Neural progenitor cell (in vitro differentiated cells): ENCODE measurements around the gene PHPT1. TPM values are rescaled to one million over a fixed set of nuclear protein-coding genes. Genes with fewer than 3 reads are reported as not detected.
A peak's percentile ranks its signal among the peaks of the same experiment; 100 is the strongest.

Experiments
- DNase-seq: peaks from one replicate; pipeline ENCODE4 v3.0.0-alpha.2; 2016; ENCODE audit warnings: low spot score
- H2AFZ ChIP-seq: fragments of 200-600 bp; sonication (generic); replicated peaks from 2 replicates; pipeline ENCODE4 v1.6.1; 2016; ENCODE audit warnings: antibody characterized with exemption
- H3F3A ChIP-seq: fragments of 200-600 bp; sonication (generic); 2 replicates; pipeline ENCODE4 v1.6.1; 2016; ENCODE audit warnings: antibody characterized with exemption, low read depth
- H3K27ac ChIP-seq: fragments of 200-600 bp; sonication (generic); 2 replicates; pipeline ENCODE4 v1.5.1; 2016; ENCODE audit warnings: mild to moderate bottlenecking
- H3K27me3 ChIP-seq: fragments of 200-600 bp; sonication (generic); 2 replicates; pipeline ENCODE4 v1.6.1; 2016; ENCODE audit warnings: mild to moderate bottlenecking, moderate library complexity
- H3K36me3 ChIP-seq: fragments of 200-600 bp; sonication (generic); 2 replicates; pipeline ENCODE4 v1.5.1; 2016
- H3K4me1 ChIP-seq: fragments of 200-600 bp; sonication (generic); 2 replicates; pipeline ENCODE4 v1.6.1; 2016; ENCODE audit warnings: mixed run types
- H3K4me2 ChIP-seq: fragments of 200-600 bp; sonication (generic); 2 replicates; pipeline ENCODE4 v1.6.1; 2016
- H3K4me3 ChIP-seq: fragments of 200-600 bp; sonication (generic); 2 replicates; pipeline ENCODE4 v1.5.1; 2016
- H3K79me2 ChIP-seq: fragments of 200-600 bp; sonication (generic); 2 replicates; pipeline ENCODE4 v1.6.1; 2016; ENCODE audit warnings: low read depth
- H3K9ac ChIP-seq: fragments of 200-600 bp; sonication (generic); 2 replicates; pipeline ENCODE4 v1.6.1; 2016
- H3K9me3 ChIP-seq: fragments of 200-600 bp; sonication (generic); 2 replicates; pipeline ENCODE4 v1.5.1; 2016; ENCODE audit warnings: low read depth
- H4K20me1 ChIP-seq: fragments of 200-600 bp; sonication (generic); 2 replicates; pipeline ENCODE4 v1.6.1; 2016; ENCODE audit warnings: low read depth
- H3K27ac Mint-ChIP-seq: 3 replicates; pipeline ENCODE4 v1.8.0; 2021; ENCODE audit warnings: mixed read lengths
- H3K27me3 Mint-ChIP-seq: 2 replicates; pipeline ENCODE4 v1.8.0; 2022; ENCODE audit warnings: low read depth, mild to moderate bottlenecking, inconsistent platforms, moderate library complexity, mixed read lengths; ENCODE audit not compliant: insufficient read depth
- H3K36me3 Mint-ChIP-seq: 3 replicates; pipeline ENCODE4 v1.8.0; 2021; ENCODE audit warnings: mixed read lengths
- H3K4me1 Mint-ChIP-seq: 3 replicates; pipeline ENCODE4 v1.8.0; 2021; ENCODE audit warnings: mixed read lengths
- H3K4me3 Mint-ChIP-seq: 3 replicates; pipeline ENCODE4 v1.8.0; 2021; ENCODE audit warnings: mild to moderate bottlenecking, moderate library complexity, mixed read lengths
- H3K9me3 Mint-ChIP-seq: 3 replicates; pipeline ENCODE4 v1.8.0; 2020; ENCODE audit warnings: mixed read lengths
- EZH2 ChIP-seq: fragments of 200-600 bp; sonication (generic); IDR thresholded peaks from 2 replicates; pipeline ENCODE4 v1.6.1; 2017; ENCODE audit warnings: antibody characterized with exemption, mild to moderate bottlenecking, moderate library complexity
- EZH2phosphoT487 ChIP-seq: fragments of 200-600 bp; sonication (generic); IDR thresholded peaks from 2 replicates; pipeline ENCODE4 v1.6.1; 2017; ENCODE audit warnings: antibody characterized with exemption
- total RNA-seq: library from RNA; depleted of rRNA; stranded (reverse); fragments of >200 nt; gene quantifications from 2 replicates; pipeline ENCODE4 v1.2.3, GENCODE V29; 2015; ENCODE audit warnings: low replicate concordance
- TF ChIP-seq, protein P1 (sequence below): fragments of 200-600 bp; sonication (generic); IDR thresholded peaks from 2 replicates; pipeline ENCODE4 v1.5.1; 2017; ENCODE audit warnings: antibody characterized with exemption, mild to moderate bottlenecking

The PHPT1 gene
- total RNA-seq, 1 donor from 2014 or later, result 58.8 TPM

DNA sequence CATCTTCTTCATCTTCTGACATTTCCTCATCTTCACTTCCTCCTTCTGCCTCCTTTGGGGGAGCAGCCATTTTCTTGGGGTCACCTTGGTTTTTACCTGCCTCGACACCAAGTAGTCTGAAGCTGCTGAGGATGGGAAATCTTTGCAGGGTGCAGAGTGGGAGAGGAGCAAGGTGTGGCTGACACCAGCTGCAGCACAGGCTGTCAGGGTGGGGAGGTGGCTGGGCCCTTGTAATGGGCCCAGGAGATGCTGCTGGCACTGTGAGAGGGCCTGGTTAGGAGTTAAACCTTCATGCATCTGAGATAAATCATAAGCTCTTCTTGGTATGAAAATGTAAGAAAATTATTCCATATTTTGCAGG is 33.8 kb upstream of the PHPT1 start:
- peaks cover 74% of the 10 kb centered on the region for H4K20me1 ChIP-seq
- peaks cover 4% of the 10 kb centered on the region for H3K4me1 Mint-ChIP-seq
- H3K27ac ChIP-seq, result no peak overlapping the region
- peaks cover 78% of the 10 kb centered on the region for H3K79me2 ChIP-seq
- no peaks in the 10 kb centered on the region for H3K9me3 Mint-ChIP-seq
- peaks cover 8% of the 10 kb centered on the region for H3K27me3 ChIP-seq
- no peak overlapping the region for H2AFZ ChIP-seq
- peaks cover 3% of the 10 kb centered on the region for H3K36me3 ChIP-seq
- H3K9ac ChIP-seq, result no peak overlapping the region
- H3K4me2 ChIP-seq, result no peak overlapping the region
- DNase-seq, result no peak
- H3K9me3 ChIP-seq, result no peaks in the 10 kb centered on the region
- H3F3A ChIP-seq, result peaks cover 2% of the 10 kb centered on the region
- H3K4me3 Mint-ChIP-seq, result no peak overlapping the region
- peaks cover 4% of the 10 kb centered on the region for H3K27me3 Mint-ChIP-seq
- no peak overlapping the region for H3K4me3 ChIP-seq
- H3K27ac Mint-ChIP-seq, result no peak overlapping the region
- TF ChIP-seq, protein P1, sequence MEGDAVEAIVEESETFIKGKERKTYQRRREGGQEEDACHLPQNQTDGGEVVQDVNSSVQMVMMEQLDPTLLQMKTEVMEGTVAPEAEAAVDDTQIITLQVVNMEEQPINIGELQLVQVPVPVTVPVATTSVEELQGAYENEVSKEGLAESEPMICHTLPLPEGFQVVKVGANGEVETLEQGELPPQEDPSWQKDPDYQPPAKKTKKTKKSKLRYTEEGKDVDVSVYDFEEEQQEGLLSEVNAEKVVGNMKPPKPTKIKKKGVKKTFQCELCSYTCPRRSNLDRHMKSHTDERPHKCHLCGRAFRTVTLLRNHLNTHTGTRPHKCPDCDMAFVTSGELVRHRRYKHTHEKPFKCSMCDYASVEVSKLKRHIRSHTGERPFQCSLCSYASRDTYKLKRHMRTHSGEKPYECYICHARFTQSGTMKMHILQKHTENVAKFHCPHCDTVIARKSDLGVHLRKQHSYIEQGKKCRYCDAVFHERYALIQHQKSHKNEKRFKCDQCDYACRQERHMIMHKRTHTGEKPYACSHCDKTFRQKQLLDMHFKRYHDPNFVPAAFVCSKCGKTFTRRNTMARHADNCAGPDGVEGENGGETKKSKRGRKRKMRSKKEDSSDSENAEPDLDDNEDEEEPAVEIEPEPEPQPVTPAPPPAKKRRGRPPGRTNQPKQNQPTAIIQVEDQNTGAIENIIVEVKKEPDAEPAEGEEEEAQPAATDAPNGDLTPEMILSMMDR, result no peak
- no peak for TF ChIP-seq EZH2phosphoT487
- TF ChIP-seq EZH2, result no peak
- peaks cover 35% of the 10 kb centered on the region for H3K36me3 Mint-ChIP-seq
- peaks cover 1% of the 10 kb centered on the region for H3K4me1 ChIP-seq

DNA sequence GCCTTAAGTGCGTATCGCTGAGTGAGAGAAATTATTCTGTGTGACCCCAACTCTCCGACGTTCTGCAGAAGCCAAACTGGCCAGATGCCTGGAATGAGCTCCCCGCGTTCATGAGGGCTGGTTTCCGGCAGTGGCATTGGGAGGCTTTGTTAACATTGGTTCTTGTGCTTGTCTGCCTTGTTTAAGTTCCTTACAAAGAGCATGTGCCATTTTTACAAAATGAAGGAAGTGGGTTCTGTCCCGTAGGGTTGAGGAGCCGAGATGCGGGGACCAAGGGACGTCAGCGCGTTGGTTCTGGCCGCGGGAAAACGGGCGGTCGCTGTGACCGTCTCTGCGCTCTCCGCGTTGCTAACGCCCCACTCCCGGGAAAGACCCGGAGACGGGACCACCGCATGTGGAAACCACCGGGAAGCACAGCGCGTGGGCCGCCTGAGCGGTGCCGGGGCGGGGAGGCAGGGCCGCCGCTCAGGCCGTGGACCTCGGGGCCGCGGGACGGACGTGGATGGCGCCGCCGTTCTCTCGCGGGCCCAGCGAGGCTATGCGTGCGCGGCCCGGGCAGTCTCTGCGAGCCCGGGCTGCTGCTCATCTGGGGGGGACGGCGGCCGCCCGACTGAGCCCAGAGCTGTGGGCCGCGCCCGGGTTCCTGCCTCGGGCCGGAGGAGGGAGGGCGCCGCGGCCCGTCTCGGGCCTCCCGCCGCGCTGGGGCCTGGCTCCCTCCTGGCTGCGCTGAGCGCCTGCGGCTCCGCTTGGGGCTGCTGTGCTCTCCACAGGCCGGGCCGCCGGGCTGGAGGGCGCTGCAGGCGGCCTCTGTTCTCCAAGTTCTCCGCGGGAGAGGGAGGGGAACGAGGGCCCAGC is 28.0 kb upstream of the PHPT1 start:
- peak; percentile 75 for DNase-seq
- H3K9me3 Mint-ChIP-seq, result no peaks in the 10 kb centered on the region
- peaks cover 9% of the 10 kb centered on the region for H3K4me1 ChIP-seq
- peaks cover 21% of the 10 kb centered on the region for H3K36me3 Mint-ChIP-seq
- H3K79me2 ChIP-seq, result peaks cover 48% of the 10 kb centered on the region
- H3K9ac ChIP-seq, result no peak overlapping the region
- peaks cover 4% of the 10 kb centered on the region for H3K27me3 Mint-ChIP-seq
- H4K20me1 ChIP-seq, result peaks cover 64% of the 10 kb centered on the region
- H3F3A ChIP-seq, result peaks cover 12% of the 10 kb centered on the region
- no peak overlapping the region for H2AFZ ChIP-seq
- H3K9me3 ChIP-seq, result no peaks in the 10 kb centered on the region
- peak overlapping the region; percentile 97 for H3K4me2 ChIP-seq
- H3K27ac Mint-ChIP-seq, result peak overlapping the region; percentile 78
- no peak for TF ChIP-seq EZH2
- no peak for TF ChIP-seq EZH2phosphoT487
- TF ChIP-seq, protein P1, result no peak
- H3K4me1 Mint-ChIP-seq, result peaks cover 10% of the 10 kb centered on the region
- peaks cover 3% of the 10 kb centered on the region for H3K36me3 ChIP-seq
- H3K4me3 Mint-ChIP-seq, result peak overlapping the region; percentile 38
- peaks cover 16% of the 10 kb centered on the region for H3K27me3 ChIP-seq
- peak overlapping the region; percentile 53 for H3K4me3 ChIP-seq
- H3K27ac ChIP-seq, result no peak overlapping the region

DNA sequence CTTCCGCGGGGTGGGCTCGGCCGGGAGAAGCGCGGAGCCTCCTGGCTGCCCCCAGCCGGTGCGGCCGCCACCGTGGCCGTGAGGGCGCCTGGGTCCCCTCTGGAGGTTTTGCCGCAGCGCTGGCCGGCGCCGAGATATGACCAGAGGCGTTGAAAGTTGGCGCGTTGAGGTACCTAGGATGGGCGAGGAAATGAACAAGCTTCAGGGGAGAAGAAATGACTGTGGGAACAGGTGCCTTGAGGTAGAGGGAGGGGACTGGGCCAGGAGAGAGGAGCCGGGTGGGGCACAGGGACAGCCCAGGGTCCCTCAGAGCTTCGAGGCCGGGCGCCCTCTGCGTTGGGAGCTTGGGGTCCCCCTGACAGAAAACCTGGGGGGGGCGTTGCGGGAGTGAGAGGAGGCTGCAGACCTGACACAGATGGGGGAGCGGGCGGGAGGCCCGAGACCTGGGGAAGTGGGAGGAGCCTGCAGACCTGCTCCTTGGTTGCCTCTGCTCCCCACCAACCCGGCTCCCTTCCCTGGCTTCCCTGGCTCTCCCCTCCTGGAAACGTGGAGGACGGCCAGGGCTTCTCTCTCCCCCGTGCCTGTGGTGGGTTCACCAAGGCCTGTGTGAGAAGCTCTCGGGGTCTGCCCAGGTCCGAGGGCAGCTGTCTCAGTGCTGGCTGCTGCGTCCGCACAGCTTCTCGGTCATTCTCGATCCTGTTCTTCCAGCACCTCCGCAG is 27.2 kb upstream of the PHPT1 start:
- no peak overlapping the region for H3K4me3 Mint-ChIP-seq

More for the DNA sequence above, 27.2 kb upstream of the PHPT1 start:
- peaks cover 58% of the 10 kb centered on the region for H4K20me1 ChIP-seq
- peaks cover 9% of the 10 kb centered on the region for H3K4me1 ChIP-seq
- H3K9ac ChIP-seq, result no peak overlapping the region
- H2AFZ ChIP-seq, result no peak overlapping the region
- H3K27ac ChIP-seq, result no peak overlapping the region
- no peaks in the 10 kb centered on the region for H3K9me3 ChIP-seq
- peaks cover 12% of the 10 kb centered on the region for H3F3A ChIP-seq
- peak overlapping the region; percentile 53 for H3K4me3 ChIP-seq
- peaks cover 16% of the 10 kb centered on the region for H3K27me3 ChIP-seq
- peaks cover 4% of the 10 kb centered on the region for H3K27me3 Mint-ChIP-seq
- no peak overlapping the region for H3K27ac Mint-ChIP-seq
- H3K36me3 ChIP-seq, result peaks cover under 1% of the 10 kb centered on the region
- H3K9me3 Mint-ChIP-seq, result no peaks in the 10 kb centered on the region
- H3K4me1 Mint-ChIP-seq, result peaks cover 10% of the 10 kb centered on the region
- DNase-seq, result peak; percentile 15
- peaks cover 40% of the 10 kb centered on the region for H3K79me2 ChIP-seq
- peak overlapping the region; percentile 97 for H3K4me2 ChIP-seq
- TF ChIP-seq EZH2, result no peak
- TF ChIP-seq EZH2phosphoT487, result no peak
- TF ChIP-seq, protein P1, result no peak
- H3K36me3 Mint-ChIP-seq, result peaks cover 16% of the 10 kb centered on the region
